Activated CD8-positive, alpha-beta memory T cell treated with anti-CD3 and anti-CD28 coated beads for 24 hours (primary cell): Measurements from ENCODE around the gene C16orf86.
A peak's percentile ranks its signal among the peaks of the same experiment; 100 is the strongest.
"Not testable (repeated sequence)": the region's sequence is repeated elsewhere in the genome, so short reads cannot be mapped to it uniquely, and the experiment has no call there.

Experiments
- DNase-seq: peaks from one replicate; pipeline ENCODE4 v3.0.0-alpha.2; 2020

C16orf86 gene

DNA sequence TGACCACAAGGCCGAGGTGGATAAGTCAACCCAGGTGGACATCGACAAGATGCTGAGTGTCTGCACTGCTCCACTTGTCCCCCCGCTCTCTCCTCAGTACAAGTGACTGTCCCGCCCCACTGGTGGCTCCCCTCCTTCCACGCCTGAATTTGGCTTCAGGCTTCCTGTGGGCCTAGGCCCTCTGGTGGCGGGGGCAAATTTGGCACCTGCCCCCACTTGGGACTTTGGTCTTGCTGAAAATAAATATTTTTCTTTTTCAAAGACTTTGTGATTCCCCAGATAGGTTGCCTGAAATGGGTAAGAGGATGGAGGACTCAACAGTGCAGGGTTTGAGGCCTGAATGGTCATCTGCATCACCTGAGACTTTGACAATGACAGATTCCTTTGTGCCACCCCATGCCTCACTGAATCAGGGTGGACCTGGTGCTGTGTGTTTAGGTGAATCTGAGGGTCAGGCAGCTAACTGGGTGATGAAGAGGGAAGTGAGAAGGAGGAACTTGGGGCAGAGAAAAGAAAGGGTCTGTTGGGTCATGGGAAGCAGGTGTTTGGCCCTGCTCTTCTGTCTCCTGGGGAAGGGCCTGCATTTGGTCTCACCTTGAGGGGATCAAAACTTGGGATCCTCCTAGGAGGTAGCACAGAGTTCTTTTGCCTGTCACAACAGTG lies 2.0 kb downstream of the C16orf86 start:
- DNase-seq = no peak

DNA sequence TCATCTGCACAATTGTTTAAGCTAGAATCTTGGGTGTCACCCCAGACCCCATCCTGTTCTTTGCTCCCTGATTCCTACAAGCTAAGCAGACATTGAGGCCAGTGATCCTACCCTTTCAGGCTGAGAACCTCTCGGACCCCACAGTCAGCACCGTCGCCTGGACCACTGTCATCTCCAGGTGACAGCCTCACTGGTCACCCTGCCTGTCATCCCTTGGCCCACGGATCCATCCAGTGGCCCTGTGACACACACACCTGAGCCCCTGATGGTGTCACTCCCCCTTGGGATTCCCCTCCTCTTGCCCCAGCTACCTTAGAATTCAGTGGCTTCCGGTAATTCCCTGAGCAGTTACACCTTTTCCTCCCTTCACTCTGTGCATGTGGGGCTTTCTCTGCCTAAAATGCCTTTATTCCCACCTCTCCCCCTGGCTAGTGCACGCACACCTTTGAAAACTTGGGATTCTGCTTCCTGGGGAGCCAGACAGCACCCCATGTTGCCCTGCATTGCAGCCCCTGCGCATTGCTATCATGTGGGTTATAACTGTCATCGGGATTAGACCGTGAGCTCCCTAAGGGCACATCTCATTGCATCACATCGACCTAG lies 3.0 kb downstream of the C16orf86 start:
- DNase-seq = no peak

DNA sequence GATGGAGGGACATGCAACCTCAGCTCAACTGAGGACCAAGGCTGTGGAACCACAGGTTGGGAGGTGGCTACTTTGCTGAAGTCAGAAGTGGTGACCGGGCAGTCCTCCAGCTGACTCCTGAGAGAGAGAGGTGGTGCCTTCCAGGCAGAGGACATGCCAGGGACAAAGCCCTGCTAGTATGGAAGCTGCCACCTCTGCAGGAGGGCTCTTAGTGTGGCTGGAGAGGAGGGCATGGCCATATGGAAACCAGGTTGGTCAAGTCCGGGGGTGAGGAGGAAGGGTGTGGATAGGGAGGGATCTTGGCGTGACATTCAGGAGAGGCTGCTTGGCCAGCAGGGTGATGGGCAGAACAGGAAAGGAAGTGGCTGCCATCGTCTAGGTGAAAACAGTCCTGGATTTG lies 5.7 kb downstream of the C16orf86 start:
- DNase-seq = no peak

DNA sequence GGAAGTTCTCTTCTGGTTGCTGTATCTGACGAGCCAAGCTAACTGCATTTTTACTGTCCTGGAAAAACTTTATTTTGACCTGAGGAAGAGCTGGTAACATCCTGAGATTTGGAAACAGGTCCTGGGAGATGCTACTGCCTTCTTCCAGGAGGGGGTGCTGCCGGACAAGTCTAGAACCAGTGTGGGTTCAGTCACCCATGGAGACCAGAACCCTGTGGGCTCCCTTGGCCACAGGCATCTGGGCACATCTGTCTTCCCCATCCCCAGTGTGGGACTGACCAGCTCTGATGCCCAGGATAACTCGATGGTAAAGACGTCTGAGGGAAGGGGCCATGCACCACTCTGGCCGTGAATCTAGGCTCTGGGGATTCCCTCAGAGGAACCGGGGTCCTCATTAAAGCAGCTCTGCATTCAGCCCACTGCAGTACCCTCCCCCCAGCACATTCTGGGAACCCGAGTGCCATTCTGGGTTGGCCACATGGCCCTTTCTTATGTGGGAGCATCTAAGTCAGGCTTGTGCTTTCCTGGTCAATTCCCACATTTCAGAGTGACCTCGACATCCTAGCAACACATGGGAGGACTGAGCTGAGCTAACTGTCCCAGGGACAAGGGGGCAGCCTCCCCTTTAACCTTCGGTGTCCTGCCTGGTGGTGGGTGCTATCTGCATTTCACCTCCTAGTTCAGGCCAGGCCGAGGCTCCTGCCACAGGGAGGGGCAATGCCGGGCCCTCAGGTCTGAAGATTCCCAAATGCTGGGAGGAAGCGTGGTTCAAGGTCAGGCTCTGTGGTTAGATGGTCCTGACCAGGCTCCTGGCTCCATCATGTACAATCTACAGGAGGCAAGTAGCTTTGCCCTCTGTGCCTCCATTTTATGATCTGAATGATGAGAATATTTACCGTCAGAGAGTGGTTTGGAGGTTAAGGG lies 6.4 kb downstream of the C16orf86 start:
- DNase-seq = peak; percentile 73

DNA sequence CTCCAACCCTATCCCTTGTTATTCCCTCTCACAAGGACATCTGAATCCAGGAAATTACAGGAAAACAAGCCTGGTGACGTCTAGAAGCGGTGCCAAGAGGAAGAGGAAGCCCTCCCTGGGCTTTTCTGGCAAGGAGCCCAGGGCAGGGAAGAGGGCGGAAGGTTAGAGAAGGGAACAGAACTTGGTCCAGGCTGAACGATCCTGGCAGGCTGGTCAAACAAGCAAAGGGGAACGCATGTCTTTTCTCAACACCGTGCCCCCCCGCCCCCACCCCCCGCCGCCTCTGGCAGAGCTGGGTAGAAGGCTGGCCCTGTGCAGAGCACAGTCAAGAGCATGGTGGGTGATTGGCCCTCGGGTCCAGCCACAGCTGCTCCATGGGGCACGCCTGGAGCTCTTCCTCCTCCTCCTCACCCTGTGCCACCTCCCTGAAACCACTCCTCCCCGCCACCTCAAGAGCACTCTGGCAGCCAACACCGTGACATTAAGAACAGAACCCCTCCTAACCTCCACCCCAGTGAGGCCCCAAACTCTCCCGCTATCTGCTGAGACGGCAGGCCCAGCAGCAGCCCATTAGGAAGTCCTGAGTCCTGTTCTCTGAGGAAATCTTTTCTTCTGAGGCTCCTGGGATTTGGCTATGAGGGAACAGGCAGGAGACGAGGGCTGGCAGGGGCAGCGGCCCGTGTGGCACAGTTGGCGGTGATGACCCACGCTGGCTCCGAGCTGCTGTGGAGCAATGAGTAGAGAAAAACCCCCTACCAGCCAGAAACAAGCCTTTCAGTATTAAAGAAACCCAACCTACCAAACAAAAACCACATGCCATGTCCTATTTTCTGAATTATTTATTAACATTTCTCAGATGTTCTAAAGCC lies 7.3 kb downstream of the C16orf86 start:
- no peak for DNase-seq

DNA sequence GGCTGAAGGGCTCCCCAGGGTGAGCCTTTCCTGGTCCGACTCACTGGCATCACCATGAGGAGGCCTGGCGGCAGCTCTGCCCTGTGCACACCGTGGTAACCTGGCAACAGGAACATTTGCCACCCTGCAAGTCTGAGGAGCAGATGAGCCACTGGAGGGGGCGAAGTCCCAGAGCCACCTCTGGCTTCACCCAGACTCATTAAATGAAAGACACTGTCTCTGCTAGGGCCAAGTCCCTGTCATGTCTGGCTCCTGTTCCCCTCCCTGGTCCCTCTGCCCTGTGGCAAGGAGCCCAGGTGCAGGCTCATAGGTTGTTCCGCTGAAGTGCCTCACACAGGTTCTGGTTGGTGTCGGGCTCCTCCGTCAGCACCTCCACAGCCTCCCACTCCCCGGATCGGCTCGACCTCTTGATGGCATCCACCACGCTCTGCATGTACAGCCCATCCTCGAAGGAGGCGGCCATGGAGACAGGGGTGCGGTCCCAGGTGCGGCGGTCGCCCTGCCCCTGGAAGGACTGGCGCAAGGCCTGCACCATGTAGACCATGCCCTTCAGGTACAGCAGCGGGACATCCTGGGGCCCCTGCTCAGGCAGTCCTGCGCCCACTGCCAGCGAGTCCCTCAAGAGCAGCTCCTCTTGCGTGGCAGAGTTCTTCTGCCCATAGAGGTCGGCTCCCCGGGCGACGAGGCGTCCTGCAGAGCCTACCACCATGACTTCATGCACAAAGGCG lies 8.4 kb downstream of the C16orf86 start:
- DNase-seq = no peak

DNA sequence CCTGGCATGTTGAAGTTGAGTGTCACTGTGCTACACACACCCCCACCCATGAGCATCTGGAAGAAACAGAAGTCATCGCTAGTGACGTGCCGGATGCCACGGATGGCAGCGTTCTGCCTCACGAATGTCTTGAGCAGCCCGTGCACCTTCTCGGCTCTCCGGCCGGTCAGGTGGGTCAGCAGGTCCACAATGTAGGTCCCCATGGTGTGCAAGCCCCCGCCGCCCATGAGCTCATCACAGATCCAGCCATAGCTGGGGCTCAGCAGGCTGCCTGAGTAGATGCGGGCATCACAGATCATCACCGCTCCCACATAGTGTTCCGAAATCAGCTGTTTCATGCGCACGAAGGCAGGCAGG lies 8.9 kb downstream of the C16orf86 start:
- DNase-seq = no peak

DNA sequence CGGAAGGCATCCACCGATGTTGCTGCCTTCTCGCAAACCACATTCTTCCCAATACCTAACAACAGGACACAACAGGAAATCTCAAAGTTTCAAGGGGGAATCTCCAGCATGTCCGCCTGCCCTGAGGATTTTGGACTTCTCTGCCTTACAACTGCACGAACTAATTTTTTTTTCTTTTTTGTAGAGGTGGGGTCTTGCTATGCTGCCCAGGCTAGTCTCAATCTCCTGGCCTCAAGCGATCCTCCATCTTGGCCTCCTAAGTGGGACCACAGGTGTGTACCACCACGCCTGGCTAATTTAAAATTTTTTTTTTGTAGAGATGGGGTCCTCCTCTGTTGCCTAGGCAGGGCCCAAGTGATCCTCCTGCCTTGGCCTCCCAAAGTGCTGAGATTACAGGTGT lies 9.4 kb downstream of the C16orf86 start:
- no peak for DNase-seq

DNA sequence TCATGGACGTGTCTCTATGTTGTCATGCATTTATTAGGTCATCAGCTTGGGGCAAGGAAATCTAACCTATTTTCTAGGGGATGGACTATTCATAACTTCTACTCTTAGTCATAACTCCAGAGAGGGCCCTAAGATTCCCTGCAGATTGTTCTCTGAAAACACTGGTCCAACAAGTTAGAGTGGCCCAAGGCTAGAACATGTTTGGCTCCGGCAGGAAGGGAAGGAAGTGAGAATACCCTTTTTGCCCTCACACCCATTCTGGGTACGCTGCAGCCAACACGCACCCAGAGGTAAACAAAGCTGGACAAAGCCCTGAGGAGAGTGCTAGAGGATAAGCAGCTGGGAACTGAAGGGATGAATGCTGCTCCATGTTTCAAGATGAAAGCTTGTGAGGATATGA lies 9.9 kb downstream of the C16orf86 start:
- no peak for DNase-seq

DNA sequence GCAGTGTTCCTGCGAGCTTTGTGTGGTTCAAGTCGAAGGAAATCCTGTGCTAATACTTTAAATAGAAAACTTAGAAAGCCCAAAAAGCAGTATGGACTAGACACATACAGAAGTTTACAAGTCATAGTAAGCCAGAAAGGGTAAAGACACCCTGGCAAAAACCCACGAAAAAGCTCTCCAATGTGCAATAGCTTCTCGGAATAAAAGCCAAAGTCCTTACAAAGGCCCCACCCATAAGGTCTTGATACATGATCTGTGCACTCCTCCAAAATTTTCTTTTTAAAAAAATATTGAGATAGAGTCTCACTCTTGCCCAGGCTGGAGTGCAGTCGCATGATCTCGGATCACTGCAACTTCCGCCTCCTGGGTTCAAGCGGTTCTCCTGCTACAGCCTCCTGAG lies 10.3 kb downstream of the C16orf86 start:
- DNase-seq = no peak

DNA sequence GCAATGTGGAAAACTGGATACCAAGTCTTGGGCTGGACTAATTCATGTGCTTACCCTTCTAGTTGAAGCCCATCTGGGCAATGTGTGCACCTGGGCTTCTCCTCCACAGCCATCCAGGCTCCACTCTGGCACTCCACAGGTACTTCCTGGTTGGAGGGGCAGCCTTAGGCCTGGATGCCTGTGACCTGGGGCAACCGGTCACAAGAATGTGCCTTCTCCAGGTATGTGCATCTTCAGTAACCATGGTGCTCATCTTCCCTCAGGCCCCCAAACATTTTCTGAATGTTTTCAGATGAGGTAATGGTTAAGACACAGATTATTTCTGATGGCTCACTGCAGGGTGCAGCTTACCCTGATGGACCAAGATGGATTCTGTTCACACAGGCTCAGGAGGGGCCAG lies 11.1 kb downstream of the C16orf86 start:
- DNase-seq = no peak

DNA sequence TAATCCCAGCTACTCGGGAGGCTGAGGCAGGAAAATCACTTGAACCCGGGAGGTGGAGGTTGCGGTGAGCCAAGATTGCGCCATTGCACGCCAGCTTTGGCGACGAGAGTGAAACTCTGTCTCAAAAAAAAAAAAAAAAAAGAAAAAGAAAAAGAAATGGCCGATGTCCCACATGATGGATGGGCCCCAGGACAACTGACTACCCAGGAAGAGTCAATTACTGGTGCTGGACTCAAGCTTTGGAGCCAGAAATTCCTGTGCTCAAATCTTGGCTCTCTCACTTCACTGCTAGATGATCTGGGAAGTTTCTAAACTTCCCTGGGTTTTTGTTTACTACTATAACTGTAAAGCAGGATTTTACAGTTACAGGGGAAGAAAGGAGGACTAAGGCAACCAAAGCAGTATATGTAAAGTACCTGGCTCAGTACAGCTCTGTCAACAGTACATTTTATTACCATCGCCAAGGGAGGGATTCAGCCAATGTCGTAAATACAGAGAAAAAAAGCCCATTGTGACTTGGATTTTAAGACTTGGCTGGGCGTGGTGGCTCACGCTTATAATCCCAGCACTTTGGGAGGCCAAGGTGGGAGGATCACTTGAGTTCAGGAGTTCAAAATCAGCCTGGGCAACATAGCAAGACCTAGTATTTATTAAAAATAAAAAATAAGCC lies 11.9 kb downstream of the C16orf86 start:
- DNase-seq = no peak

DNA sequence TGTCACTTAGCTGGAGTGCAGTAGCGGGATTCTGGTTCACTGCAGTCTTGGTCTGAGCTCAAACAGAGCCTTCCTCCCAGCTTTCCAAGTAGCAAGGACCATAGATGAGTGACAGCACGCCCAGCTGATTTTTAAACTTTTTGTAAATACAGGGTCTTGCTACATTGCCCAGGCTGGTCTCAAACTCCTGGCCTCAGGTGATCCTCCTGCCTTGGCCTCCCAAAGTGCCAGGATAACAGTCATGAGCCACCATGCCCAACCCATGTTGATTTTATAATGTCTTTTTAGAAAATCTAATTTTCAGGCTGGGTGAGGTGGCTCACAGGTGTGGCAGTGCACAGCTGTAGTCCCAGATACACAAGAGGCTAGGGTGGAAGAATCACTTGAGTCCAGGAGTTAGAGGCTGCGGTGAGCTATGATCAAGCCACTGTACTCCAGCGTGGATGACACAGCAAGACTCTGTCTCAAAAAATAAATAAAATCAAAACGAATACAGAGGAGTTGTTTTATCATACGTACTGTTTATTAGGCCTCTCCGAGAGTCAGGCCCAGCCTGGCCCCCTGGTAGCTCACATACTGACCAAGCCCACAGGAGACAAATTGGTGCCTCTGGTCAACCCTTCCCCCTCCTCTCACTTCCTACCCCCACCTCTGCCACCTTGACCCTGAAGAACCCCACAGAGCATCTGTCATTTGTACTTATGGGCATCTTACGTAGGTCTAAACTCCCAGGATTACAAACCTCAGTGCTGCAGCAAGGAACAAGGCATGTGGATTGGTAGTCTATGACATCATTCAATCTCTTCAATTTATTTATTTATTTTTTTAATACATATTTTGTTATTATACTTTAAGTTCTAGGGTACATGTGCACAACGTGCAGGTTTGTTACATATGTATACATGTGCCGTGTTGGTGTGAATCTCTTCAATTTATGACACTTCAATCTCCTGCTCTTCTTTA lies 13.6 kb downstream of the C16orf86 start:
- DNase-seq = no peak

DNA sequence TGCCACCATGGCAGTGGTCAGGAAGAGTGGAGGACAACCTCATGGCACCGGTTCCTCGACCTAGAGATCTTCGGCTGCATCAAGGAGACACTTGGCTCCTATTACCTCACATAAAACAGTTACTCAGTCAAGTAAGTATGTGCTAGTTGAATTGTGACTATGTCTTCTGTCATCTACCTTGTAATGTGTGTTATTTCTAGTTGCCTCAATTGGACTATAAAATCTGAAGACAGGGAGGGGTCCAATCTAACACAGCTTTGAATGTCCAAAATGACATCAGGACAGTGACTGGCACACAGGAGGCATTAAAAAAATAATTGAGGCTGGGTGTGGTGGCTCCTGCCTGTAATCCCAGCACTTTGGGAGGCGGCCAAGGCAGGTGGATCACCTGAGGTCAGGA lies 17.2 kb downstream of the C16orf86 start:
- DNase-seq = no peak

DNA sequence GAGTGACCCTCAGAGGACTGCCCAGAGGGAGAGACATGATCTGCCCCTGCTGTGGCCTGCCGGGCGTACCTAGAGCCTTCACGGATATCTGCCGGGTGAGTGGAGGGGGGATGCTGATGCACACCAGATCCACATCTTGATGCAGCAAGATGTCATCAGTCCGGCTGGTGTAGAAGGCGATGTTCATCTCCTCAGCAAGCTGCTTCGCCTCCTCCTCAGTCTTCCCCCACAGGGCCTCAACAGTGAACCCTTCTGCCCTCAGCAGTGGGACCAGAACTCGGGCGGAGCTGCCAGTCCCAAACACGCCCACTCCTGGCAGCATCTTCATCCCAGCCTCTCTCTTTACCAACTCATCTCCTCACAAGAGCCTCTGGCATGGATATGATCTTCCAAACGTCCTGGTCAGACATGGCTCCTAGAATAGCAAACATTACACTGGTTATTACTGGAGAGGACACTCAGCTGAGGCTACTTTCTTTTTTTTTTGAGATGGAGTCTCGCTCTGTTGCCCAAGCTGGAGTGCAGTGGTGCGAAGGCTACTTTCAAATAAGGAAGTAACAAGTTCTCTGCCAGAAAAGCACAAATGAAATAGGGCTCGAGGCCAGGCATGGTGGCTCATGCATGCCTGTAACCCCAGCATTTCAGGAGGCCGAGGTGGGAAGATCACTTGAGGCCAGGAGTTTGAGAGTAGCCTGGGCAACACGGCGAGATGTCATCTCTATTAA lies 18.9 kb downstream of the C16orf86 start:
- no peak for DNase-seq

DNA sequence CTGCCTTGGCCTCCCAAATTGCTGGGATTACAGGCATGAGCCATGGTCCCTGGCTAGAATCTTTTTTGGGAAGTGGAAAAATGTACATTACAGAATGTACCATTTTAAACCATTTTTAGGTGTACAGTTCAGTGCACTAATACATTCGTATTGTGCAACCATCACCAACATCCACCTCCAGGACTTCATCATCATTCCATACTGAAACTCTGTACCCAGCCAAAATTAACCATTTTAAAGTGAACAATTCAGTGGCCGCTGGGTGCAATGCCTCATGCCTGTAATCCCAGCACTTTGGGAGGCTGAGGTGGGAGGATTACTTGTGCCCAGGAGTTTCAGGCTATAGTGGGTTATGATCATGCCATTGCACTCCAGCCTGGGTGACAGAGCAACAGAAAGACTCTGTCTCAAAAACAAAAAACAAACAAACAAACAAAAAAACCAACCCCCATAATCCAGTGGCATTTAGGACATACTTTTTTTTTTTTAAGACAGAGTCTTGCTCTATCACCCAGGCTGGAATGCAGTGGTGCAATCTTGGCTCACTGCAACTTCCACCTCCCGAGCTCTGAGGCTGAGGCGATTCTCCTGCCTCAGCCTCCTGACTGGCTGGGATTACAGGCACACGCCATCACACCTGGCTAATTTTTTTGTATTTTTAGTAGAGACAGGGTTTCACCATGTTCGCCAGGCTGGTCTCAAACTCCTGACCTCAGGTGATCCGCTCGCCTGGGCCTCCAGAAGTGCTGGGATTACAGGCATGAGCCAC lies 27.1 kb downstream of the C16orf86 start:
- DNase-seq = not testable (repeated sequence)

DNA sequence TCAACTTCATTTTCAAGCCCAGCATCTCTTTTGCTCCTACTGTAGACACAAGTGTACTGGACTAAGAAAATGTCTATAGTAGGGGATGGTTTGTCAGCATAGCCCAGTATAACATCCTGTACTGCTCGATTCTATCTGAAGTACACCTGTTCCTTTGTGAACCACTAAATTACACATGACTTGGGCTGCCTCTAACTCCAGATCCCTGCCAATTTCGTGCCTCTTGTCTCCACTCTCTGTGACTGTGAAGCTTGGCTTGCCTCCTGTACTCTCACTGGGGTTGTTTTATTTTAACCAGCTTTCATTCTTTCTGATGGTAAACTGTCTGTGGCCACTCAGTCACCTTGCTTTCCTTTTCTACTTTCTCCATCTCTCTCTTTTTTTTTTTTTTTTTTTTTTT lies 28.0 kb downstream of the C16orf86 start:
- no peak for DNase-seq

DNA sequence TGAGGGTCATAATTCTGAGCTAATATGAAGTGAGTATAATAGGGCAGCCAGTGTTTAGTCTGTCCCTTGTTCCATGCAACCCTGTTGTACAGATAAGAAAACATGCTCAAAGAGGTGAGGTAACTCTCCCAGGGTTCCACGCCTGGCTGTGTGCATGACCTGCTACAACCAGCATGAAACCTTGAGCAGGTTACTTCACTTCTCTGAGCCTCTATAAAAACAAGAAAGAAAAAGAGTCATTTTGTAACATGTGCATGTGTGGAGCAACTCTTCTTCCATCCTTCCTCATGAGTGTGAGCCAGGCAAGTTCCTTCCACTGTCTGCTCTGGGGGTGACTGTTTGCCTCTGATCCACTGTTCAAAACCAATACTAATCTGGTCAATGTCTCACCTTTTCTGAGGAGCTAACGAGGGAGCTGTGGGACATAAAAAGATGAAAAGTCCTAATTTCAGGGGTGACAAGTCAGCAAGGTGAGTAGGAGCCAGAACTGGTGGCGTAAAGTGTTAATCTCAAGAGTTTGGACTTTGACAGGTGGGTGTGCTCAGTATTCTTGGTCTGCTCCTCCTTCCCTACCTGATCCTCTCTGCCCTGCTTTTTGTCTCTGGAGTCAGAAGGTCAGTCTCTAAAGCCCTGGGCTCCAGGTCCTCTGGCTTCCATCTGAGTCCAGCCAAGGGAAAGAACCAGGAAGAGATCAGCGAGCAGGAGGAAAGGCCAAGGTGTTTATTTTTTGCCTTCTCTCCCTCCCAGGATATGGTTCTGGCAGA lies 31.0 kb downstream of the C16orf86 start:
- DNase-seq = no peak
